ENCODE results near the gene CDPF1.

DNA sequence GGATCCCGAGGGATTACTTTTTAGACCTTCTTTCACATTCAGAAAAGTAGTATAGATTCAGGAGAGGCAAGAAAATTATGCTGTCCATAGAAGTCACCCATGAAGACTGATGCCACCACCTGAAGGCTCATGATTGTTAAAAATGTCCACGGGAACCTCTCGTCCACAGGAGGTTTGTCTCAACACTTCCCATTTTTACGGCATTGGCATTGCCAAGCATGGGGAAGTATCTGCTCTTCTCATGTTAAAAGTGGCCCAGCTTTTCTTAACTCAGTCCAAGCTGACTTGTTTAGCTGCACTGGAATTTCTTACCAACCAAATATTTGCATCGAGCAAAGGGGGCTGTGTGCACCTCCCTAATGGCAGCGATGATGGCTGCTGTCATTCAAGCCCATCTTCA is 9.6 kb downstream of the CDPF1 start:
- TF ChIP-seq CEBPB (IDR thresholded peaks at IDR 0.05) (no peak), RFX5 (IDR thresholded peaks at IDR 0.05) (no peak), SMC3 (IDR thresholded peaks at IDR 0.05) (no peak), MYC (IDR thresholded peaks at IDR 0.05; ENCODE audit: borderline replicate concordance, low read length) (no peak), EP300 (IDR thresholded peaks at IDR 0.05) (no peak), POLR2A (IDR thresholded peaks at IDR 0.05; ENCODE audit: low read length) (no peak), CHD2 (IDR thresholded peaks at IDR 0.05; ENCODE audit: low read length, partially characterized antibody) (no peak), RCOR1 (IDR thresholded peaks at IDR 0.05; ENCODE audit: low read depth, low read length) (no peak)
- TF ChIP-seq, protein P1, sequence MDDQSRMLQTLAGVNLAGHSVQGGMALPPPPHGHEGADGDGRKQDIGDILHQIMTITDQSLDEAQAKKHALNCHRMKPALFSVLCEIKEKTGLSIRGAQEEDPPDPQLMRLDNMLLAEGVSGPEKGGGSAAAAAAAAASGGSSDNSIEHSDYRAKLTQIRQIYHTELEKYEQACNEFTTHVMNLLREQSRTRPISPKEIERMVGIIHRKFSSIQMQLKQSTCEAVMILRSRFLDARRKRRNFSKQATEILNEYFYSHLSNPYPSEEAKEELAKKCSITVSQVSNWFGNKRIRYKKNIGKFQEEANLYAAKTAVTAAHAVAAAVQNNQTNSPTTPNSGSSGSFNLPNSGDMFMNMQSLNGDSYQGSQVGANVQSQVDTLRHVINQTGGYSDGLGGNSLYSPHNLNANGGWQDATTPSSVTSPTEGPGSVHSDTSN (IDR thresholded peaks at IDR 0.05), result no peak
- TF ChIP-seq, protein P2, sequence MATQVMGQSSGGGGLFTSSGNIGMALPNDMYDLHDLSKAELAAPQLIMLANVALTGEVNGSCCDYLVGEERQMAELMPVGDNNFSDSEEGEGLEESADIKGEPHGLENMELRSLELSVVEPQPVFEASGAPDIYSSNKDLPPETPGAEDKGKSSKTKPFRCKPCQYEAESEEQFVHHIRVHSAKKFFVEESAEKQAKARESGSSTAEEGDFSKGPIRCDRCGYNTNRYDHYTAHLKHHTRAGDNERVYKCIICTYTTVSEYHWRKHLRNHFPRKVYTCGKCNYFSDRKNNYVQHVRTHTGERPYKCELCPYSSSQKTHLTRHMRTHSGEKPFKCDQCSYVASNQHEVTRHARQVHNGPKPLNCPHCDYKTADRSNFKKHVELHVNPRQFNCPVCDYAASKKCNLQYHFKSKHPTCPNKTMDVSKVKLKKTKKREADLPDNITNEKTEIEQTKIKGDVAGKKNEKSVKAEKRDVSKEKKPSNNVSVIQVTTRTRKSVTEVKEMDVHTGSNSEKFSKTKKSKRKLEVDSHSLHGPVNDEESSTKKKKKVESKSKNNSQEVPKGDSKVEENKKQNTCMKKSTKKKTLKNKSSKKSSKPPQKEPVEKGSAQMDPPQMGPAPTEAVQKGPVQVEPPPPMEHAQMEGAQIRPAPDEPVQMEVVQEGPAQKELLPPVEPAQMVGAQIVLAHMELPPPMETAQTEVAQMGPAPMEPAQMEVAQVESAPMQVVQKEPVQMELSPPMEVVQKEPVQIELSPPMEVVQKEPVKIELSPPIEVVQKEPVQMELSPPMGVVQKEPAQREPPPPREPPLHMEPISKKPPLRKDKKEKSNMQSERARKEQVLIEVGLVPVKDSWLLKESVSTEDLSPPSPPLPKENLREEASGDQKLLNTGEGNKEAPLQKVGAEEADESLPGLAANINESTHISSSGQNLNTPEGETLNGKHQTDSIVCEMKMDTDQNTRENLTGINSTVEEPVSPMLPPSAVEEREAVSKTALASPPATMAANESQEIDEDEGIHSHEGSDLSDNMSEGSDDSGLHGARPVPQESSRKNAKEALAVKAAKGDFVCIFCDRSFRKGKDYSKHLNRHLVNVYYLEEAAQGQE (IDR thresholded peaks at IDR 0.05), result no peak
- TF ChIP-seq, protein P3, sequence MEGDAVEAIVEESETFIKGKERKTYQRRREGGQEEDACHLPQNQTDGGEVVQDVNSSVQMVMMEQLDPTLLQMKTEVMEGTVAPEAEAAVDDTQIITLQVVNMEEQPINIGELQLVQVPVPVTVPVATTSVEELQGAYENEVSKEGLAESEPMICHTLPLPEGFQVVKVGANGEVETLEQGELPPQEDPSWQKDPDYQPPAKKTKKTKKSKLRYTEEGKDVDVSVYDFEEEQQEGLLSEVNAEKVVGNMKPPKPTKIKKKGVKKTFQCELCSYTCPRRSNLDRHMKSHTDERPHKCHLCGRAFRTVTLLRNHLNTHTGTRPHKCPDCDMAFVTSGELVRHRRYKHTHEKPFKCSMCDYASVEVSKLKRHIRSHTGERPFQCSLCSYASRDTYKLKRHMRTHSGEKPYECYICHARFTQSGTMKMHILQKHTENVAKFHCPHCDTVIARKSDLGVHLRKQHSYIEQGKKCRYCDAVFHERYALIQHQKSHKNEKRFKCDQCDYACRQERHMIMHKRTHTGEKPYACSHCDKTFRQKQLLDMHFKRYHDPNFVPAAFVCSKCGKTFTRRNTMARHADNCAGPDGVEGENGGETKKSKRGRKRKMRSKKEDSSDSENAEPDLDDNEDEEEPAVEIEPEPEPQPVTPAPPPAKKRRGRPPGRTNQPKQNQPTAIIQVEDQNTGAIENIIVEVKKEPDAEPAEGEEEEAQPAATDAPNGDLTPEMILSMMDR (IDR thresholded peaks at IDR 0.05), result no peak
